AG08396 (cell line): ENCODE data around the gene CAPRIN1.
"Not testable (repeated sequence)": the region's sequence is repeated elsewhere in the genome, so short reads cannot be mapped to it uniquely, and the experiment has no call there.

Experiments
- DNase-seq: peaks from one replicate; pipeline ENCODE4 v3.0.0; 2012; ENCODE audit warnings: low spot score, mixed read lengths

Gene CAPRIN1

GRCh38 chr11:34052036-34052607 lies 591 bp downstream of the CAPRIN1 start:
- DNase-seq = peak; percentile 95

- DNase-seq = peak; percentile 6
Measured at GRCh38 chr11:34052608-34053160, 1.2 kb downstream of the CAPRIN1 start.

GRCh38 chr11:34053161-34053686 lies 1.7 kb downstream of the CAPRIN1 start:
- DNase-seq = peak; percentile 76

GRCh38 chr11:34054351-34054750 lies 2.8 kb downstream of the CAPRIN1 start:
- DNase-seq = not testable (repeated sequence)

GRCh38 chr11:34055218-34056000 lies 3.9 kb downstream of the CAPRIN1 start:
- DNase-seq = no peak

GRCh38 chr11:34056672-34057071 lies 5.1 kb downstream of the CAPRIN1 start:
- DNase-seq = no peak

GRCh38 chr11:34063061-34063795 lies 11.7 kb downstream of the CAPRIN1 start:
- peak; percentile 20 for DNase-seq

- no peak for DNase-seq
Measured at GRCh38 chr11:34064291-34064690, 12.8 kb downstream of the CAPRIN1 start.

GRCh38 chr11:34065505-34066203 lies 14.1 kb downstream of the CAPRIN1 start:
- no peak for DNase-seq

GRCh38 chr11:34066766-34067165 lies 15.2 kb downstream of the CAPRIN1 start:
- DNase-seq = not testable (repeated sequence)

- no peak for DNase-seq
Measured at GRCh38 chr11:34067383-34068065, 16.0 kb downstream of the CAPRIN1 start.

GRCh38 chr11:34068111-34068510 lies 16.6 kb downstream of the CAPRIN1 start:
- DNase-seq = peak; percentile 12

- not testable (repeated sequence) for DNase-seq
Measured at GRCh38 chr11:34071306-34071705, 19.8 kb downstream of the CAPRIN1 start.

GRCh38 chr11:34072041-34072440 lies 20.5 kb downstream of the CAPRIN1 start:
- DNase-seq = no peak

- no peak for DNase-seq
Measured at GRCh38 chr11:34072832-34073231, 21.3 kb downstream of the CAPRIN1 start.

- DNase-seq = no peak
Measured at GRCh38 chr11:34074391-34074790, 22.9 kb downstream of the CAPRIN1 start.

GRCh38 chr11:34075178-34075820 lies 23.8 kb downstream of the CAPRIN1 start:
- DNase-seq = peak; percentile 50

- DNase-seq = no peak
Measured at GRCh38 chr11:34080609-34081008, 29.1 kb downstream of the CAPRIN1 start.

GRCh38 chr11:34084637-34085036 lies 33.1 kb downstream of the CAPRIN1 start:
- DNase-seq = no peak

GRCh38 chr11:34086554-34087283 lies 35.2 kb downstream of the CAPRIN1 start:
- no peak for DNase-seq
